Stimulated activated memory B cell treated with anti-CD40 and anti-IgM and Interleukin-4, amounts not matched to agents 10 μg/mL and 1 μg/mL and 100 μg/mL, for 72 hours (primary cell): ENCODE measurements around the gene PSMA1.
A peak's percentile ranks its signal among the peaks of the same experiment; 100 is the strongest.

Experiments used
- ATAC-seq: fragments of 150-1000 bp; cut with Tn5 transposase; 2 replicates; pipeline ENCODE4 v1.10.0; 2021
- H3K27ac Mint-ChIP-seq: one replicate; pipeline ENCODE4 v1.8.0; 2022; ENCODE audit warnings: mild to moderate bottlenecking, mixed read lengths
- H3K27me3 Mint-ChIP-seq: one replicate; pipeline ENCODE4 v1.8.0; 2022; ENCODE audit warnings: mixed read lengths
- H3K36me3 Mint-ChIP-seq: one replicate; pipeline ENCODE4 v1.8.0; 2022; ENCODE audit warnings: mixed read lengths
- H3K4me1 Mint-ChIP-seq: one replicate; pipeline ENCODE4 v1.8.0; 2022; ENCODE audit warnings: mixed read lengths
- H3K4me3 Mint-ChIP-seq: one replicate; pipeline ENCODE4 v1.8.0; 2022; ENCODE audit warnings: mild to moderate bottlenecking, moderate library complexity, mixed read lengths
- H3K9me3 Mint-ChIP-seq: one replicate; pipeline ENCODE4 v1.8.0; 2022; ENCODE audit warnings: mixed read lengths

Gene PSMA1

DNA sequence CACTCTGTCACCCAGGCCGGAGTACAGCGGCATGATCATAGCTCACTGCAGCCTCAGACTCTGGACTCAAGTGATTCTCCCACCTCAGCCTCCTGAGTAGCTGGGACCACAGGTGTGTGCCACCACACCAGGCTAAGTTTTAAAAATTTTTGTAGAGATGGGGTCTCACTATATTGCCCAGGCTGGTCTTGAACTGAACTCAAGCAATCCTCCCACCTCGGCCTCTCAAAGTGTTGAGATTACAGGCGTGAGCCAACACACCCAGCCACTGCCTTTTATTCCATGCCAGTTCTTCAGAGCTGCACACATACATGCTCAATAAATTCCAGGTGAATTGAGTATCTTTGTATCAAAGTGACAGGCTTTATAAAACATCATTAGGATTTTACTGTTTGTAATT lies 18.1 kb downstream of the PSMA1 start:
- Mint-ChIP-seq H3K27ac (no peak overlapping the region), H3K4me1 (peaks cover 28% of the 10 kb centered on the region), H3K36me3 (peaks cover 33% of the 10 kb centered on the region), H3K27me3 (no peaks in the 10 kb centered on the region), H3K4me3 (no peak overlapping the region), H3K9me3 (no peaks in the 10 kb centered on the region)
- ATAC-seq = no peak

DNA sequence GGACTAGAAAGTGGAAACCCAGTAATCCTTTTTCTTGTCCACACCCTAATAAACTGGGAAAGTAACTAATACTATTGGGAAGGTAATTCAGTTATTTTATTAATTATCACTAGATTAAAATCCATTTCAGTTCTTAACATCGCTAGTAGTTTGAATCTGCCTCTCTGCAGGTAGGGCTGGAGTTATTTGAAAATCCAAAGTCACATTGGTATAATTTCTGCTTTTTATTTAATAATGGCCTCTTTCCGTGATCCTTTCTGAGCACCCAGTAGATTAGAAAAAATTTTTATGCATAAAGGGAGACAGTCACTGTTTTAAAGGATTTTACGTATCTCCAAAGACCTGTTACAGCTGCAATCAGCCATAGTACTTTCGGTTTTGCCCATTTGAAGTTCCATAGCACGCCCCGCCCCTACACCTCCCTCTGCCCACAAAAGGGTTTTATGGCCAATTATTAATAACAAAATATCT lies 20.0 kb downstream of the PSMA1 start:
- Mint-ChIP-seq H3K27ac (peak overlapping the region; percentile 99), H3K27me3 (no peaks in the 10 kb centered on the region), H3K4me3 (peak overlapping the region; percentile 100), H3K4me1 (peaks cover 36% of the 10 kb centered on the region), H3K36me3 (peaks cover 23% of the 10 kb centered on the region), H3K9me3 (no peaks in the 10 kb centered on the region)
- ATAC-seq = peak; percentile 66

DNA sequence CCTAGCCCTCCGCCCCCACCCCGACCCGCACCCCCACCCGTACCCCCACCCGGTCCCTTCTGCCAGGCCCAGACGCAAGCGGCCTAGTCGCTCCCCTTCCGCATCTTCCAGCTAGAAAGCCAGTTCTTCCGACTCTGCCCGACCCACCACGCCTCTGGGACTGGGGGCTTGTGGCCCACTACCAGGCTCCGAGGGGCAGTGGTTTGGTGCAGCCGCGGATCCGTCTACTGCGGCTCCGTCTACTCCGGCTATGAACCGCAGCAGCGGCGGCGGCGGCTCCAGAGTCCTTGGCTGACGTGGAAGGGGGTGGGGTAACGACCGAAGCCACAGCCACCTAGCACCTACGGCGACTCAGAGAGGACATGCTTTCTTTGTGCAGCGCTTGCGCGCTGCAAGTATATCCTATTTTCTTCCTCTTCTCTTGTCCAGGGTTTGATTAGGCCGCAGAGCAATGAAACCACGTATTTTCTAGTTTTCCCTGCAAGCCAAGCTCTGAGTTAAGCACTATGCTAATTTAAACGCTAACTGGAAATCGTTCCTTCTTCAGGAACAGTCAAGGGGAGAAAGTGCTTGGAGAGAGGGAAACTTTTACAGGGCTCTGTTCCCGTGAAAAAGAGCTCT lies 20.5 kb downstream of the PSMA1 start, which contains the start of gene COPB1:
COPB1 (minus strand) TSS at position 252 of the 621 bp plus-strand sequence. CDS start 883 bp downstream, outside the sequence.
- H3K4me3 Mint-ChIP-seq = peak within 1 kb of the TSS; percentile 100
- peak; percentile 98 for ATAC-seq
- peaks cover 36% of the 10 kb centered on the region for H3K4me1 Mint-ChIP-seq
- peaks cover 23% of the 10 kb centered on the region for H3K36me3 Mint-ChIP-seq
- H3K27ac Mint-ChIP-seq = peak within 1 kb of the TSS; percentile 99
- H3K27me3 Mint-ChIP-seq = no peaks in the 10 kb centered on the region
- no peaks in the 10 kb centered on the region for H3K9me3 Mint-ChIP-seq

DNA sequence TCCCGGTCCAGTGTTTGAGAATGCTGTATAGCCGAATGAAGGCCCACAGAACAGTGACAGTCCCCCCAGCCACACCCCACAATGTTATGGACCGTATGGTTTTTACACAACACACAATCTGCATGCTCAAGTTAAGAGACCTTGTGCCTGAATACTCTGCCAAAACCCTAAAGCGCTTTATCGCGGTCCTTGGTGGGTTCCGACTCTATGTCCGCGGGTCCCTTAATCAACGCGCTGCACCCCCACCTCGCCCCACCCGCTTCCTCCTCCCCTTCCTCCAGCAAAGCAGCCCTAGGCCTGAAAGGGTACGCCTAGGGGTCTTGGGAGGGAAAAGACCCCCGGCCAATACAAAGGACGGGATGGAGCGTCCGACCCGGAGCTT lies 21.0 kb downstream of the PSMA1 start:
- H3K27me3 Mint-ChIP-seq = no peaks in the 10 kb centered on the region
- no peaks in the 10 kb centered on the region for H3K9me3 Mint-ChIP-seq
- peak overlapping the region; percentile 99 for H3K27ac Mint-ChIP-seq
- peaks cover 36% of the 10 kb centered on the region for H3K4me1 Mint-ChIP-seq
- H3K36me3 Mint-ChIP-seq = peaks cover 23% of the 10 kb centered on the region
- ATAC-seq = peak; percentile 60
- peak overlapping the region; percentile 100 for H3K4me3 Mint-ChIP-seq

DNA sequence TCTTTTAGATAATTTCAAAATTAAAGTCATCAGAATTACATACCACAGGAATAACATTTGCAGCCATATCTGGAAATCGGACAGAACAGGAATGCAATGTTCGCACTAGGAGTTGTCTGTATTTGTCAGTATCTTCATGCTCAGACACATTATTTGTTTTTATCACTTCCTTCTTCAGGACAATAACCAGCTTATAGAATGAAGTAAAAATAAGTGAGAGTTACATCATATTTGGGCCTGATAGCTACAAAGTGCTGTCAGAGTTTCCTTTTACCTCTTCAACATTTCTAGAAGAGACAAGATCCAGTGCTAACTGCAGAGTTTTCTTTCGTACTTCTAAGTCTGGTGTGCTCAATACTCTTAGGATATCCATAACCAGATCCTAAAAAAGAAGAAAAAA lies 39.5 kb downstream of the PSMA1 start:
- ATAC-seq = no peak
- peaks cover 52% of the 10 kb centered on the region for H3K36me3 Mint-ChIP-seq
- no peak overlapping the region for H3K27ac Mint-ChIP-seq

DNA sequence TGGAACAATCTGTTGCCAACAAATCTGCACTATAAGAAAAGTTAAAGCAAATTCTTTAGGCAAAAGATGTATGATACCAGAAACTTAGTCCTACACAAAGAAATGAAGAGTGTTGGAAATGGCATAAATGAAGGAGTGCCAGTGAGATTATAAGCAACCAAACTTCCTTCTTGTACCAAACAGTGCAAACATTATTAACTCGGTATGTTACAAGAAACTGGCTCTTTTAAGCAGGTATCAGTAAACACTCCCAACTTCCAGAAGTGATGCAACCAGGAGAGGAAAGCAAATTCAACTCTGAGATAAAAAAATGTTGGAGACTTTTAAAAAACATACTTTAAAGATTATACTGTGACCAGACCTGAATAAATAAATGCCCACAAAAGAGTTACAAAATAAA lies 49.1 kb downstream of the PSMA1 start:
- H3K9me3 Mint-ChIP-seq = no peaks in the 10 kb centered on the region
- peaks cover 68% of the 10 kb centered on the region for H3K36me3 Mint-ChIP-seq
- no peaks in the 10 kb centered on the region for H3K27me3 Mint-ChIP-seq
- peaks cover 11% of the 10 kb centered on the region for H3K4me1 Mint-ChIP-seq
- H3K27ac Mint-ChIP-seq = peak overlapping the region; percentile 57
- no peak overlapping the region for H3K4me3 Mint-ChIP-seq
- no peak for ATAC-seq

More for the DNA sequence above, 39.5 kb downstream of the PSMA1 start:
- Mint-ChIP-seq H3K27me3 (no peaks in the 10 kb centered on the region), H3K4me3 (no peak overlapping the region), H3K9me3 (no peaks in the 10 kb centered on the region), H3K4me1 (peaks cover 9% of the 10 kb centered on the region)

DNA sequence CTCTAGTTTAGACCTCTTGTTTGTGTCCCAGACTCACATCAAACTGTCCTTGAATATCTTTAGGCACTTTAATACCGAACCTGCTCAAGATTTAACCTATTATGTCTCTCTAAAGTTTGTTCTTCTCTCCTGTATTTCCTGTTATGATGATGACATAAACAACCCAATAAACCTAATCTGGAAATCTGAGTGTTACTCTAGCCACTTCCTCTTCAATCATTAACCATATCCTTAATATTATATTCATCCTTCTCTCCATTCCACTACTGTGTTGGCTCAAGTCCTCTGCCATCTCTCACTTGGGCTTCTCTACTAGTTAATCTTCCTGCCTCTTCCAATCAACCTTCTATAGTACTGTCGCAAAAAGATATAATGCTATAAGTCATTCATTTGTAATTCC lies 56.6 kb downstream of the PSMA1 start:
- ATAC-seq = no peak
- H3K4me1 Mint-ChIP-seq = no peaks in the 10 kb centered on the region
- H3K36me3 Mint-ChIP-seq = peaks cover 34% of the 10 kb centered on the region
- no peak overlapping the region for H3K4me3 Mint-ChIP-seq
- no peaks in the 10 kb centered on the region for H3K9me3 Mint-ChIP-seq
- no peaks in the 10 kb centered on the region for H3K27me3 Mint-ChIP-seq
- no peak overlapping the region for H3K27ac Mint-ChIP-seq

DNA sequence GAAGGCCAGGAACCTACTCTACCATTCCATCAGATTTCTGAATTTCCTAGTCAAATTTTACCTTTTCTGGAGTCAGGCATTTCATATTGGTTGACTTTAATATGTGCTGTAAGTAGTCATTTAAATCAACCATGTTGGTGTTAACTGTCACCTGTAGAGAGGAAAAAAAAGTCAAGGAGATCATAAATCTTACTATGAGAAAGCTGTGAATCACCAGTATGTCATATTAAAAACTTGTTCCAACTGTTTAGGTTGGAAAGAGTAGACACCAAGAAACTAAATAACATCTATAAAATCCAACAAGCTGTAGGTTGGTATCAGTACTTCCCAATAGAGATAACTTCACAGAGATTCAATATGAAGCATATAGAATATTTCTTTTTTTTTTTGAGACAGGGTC lies 60.0 kb downstream of the PSMA1 start:
- Mint-ChIP-seq H3K9me3 (no peaks in the 10 kb centered on the region), H3K27ac (no peak overlapping the region), H3K27me3 (no peaks in the 10 kb centered on the region), H3K4me1 (no peaks in the 10 kb centered on the region), H3K36me3 (peaks cover 33% of the 10 kb centered on the region), H3K4me3 (no peak overlapping the region)
- ATAC-seq = no peak

DNA sequence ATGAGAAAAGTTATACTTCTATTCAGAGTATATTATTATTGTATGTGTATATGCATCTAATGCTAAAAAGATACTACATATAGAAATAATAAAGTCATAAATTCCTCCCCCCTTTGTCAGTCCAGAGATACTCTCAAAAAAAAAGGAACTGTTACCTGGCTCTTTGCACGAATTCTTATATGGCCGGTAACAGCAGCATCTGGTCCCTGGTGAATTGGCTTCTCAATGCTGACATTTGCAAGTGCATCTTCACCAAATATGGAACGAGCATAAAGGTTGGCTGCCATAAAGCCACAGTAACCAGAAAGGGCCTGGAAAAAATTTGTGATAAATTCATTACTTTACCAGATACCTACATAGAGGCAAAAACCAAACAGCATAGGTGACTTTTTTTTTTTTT lies 61.8 kb downstream of the PSMA1 start:
- peak; percentile 61 for ATAC-seq
- Mint-ChIP-seq H3K27me3 (no peaks in the 10 kb centered on the region), H3K4me1 (no peaks in the 10 kb centered on the region), H3K36me3 (peaks cover 33% of the 10 kb centered on the region), H3K4me3 (no peak overlapping the region), H3K9me3 (no peaks in the 10 kb centered on the region), H3K27ac (no peak overlapping the region)

DNA sequence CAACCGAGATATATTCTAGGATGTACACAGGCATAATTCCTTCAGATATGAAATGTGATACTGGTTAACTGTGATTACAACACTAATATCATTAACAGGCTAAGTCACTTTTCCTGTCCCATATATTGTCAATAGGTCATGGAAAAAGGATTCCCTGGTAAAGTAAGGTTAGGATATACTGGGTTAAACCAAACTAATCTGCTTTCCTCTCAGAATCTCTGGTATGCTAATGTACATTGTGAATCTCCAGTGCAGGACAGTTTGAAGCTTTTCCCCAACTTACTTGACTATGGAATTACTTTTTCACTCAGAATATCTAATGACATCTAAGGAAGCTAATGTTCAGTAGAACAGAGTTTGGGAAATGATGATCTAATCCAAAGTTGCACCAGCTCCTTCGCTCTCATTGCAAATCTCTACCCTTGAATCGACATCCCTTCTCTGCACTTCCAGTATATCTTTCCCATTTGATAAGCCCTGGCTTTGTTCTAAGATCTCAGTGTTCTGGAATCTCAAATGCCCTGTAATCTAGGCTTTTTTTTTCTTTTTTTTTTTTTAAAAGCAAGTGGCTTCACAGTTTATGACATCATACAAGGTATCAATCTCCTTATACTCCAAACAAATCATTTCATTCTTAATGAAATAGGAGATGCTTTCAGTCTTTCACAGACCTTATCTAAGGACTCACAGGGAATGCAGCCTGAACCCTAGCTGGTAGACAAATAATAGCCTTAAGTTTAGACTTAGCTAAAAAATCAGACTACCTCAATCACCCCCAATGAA lies 64.3 kb downstream of the PSMA1 start:
- Mint-ChIP-seq H3K9me3 (no peaks in the 10 kb centered on the region), H3K36me3 (peaks cover 37% of the 10 kb centered on the region)

More for the DNA sequence above, 64.3 kb downstream of the PSMA1 start:
- ATAC-seq = no peak
- peak overlapping the region; percentile 60 for H3K27ac Mint-ChIP-seq
- peaks cover 17% of the 10 kb centered on the region for H3K4me1 Mint-ChIP-seq
- H3K4me3 Mint-ChIP-seq = no peak overlapping the region
- no peaks in the 10 kb centered on the region for H3K27me3 Mint-ChIP-seq
